Measurements from ENCODE around the gene NEUROG3.

GRCh38 chr10:69554611-69555010 lies 18.6 kb downstream of the NEUROG3 start:
- TF ChIP-seq, protein P1, sequence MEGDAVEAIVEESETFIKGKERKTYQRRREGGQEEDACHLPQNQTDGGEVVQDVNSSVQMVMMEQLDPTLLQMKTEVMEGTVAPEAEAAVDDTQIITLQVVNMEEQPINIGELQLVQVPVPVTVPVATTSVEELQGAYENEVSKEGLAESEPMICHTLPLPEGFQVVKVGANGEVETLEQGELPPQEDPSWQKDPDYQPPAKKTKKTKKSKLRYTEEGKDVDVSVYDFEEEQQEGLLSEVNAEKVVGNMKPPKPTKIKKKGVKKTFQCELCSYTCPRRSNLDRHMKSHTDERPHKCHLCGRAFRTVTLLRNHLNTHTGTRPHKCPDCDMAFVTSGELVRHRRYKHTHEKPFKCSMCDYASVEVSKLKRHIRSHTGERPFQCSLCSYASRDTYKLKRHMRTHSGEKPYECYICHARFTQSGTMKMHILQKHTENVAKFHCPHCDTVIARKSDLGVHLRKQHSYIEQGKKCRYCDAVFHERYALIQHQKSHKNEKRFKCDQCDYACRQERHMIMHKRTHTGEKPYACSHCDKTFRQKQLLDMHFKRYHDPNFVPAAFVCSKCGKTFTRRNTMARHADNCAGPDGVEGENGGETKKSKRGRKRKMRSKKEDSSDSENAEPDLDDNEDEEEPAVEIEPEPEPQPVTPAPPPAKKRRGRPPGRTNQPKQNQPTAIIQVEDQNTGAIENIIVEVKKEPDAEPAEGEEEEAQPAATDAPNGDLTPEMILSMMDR (conservative IDR thresholded peaks at IDR 0.05 in 1 of 2, IDR thresholded peaks at IDR 0.05 in 1 of 2; ENCODE audit: low read depth in 1 of 2, low read length in 2 of 2) = no peak
- no peak for TF ChIP-seq EZH2 (IDR thresholded peaks at IDR 0.05; ENCODE audit: low read length, missing control alignments)

All from fibroblast of lung (primary cell).